GM23338 (cell line): Measurements from ENCODE around the gene NINL. TPM values are rescaled to one million over a fixed set of nuclear protein-coding genes. Genes with fewer than 3 reads are reported as not detected.
"Not testable (repeated sequence)": the region's sequence is repeated elsewhere in the genome, so short reads cannot be mapped to it uniquely, and the experiment has no call there.

Experiments used
- ATAC-seq: fragments of 200-7000 bp; cut with Tn5 transposase; 3 replicates; pipeline ENCODE4 v1.9.1; 2020
- DNase-seq: peaks from one replicate; pipeline ENCODE4 v3.0.0-alpha.2; 2015; ENCODE audit warnings: low spot score
- H2AFZ ChIP-seq: fragments of 200-600 bp; sonication (generic); 2 replicates; pipeline ENCODE4 v1.8.0; 2016; ENCODE audit warnings: antibody characterized with exemption, mild to moderate bottlenecking, moderate library complexity
- H3F3A ChIP-seq: fragments of 200-600 bp; sonication (generic); replicated peaks from 2 replicates; pipeline ENCODE4 v1.8.0; 2017; ENCODE audit warnings: antibody characterized with exemption, mixed run types, low read depth
- H3K27ac ChIP-seq: fragments of 200-600 bp; sonication (generic); 2 replicates; pipeline ENCODE4 v1.6.1; 2016; ENCODE audit warnings: low read depth
- H3K27me3 ChIP-seq: fragments of 200-600 bp; sonication (generic); 2 replicates; pipeline ENCODE4 v1.8.0; 2016; ENCODE audit warnings: mild to moderate bottlenecking, mixed run types, moderate library complexity; ENCODE audit not compliant: insufficient read depth
- H3K36me3 ChIP-seq: fragments of 200-600 bp; sonication (generic); 2 replicates; pipeline ENCODE4 v1.8.0; 2016; ENCODE audit warnings: mild to moderate bottlenecking; ENCODE audit not compliant: insufficient read depth
- H3K4me1 ChIP-seq: fragments of 200-600 bp; sonication (generic); 2 replicates; pipeline ENCODE4 v1.8.0; 2016; ENCODE audit warnings: mild to moderate bottlenecking, moderate library complexity; ENCODE audit not compliant: insufficient read depth
- H3K4me2 ChIP-seq: fragments of 200-600 bp; sonication (generic); 2 replicates; pipeline ENCODE4 v1.7.1; 2017; ENCODE audit warnings: mixed run types
- H3K4me3 ChIP-seq: fragments of 200-600 bp; sonication (generic); 2 replicates; pipeline ENCODE4 v1.6.1; 2016; ENCODE audit warnings: mixed run types
- H3K79me2 ChIP-seq: fragments of 200-600 bp; sonication (generic); replicated peaks from 2 replicates; pipeline ENCODE4 v1.8.0; 2017; ENCODE audit warnings: mild to moderate bottlenecking; ENCODE audit not compliant: insufficient read depth
- H3K9me2 ChIP-seq: fragments of 200-600 bp; sonication (generic); 2 replicates; pipeline ENCODE4 v1.8.0; 2017; ENCODE audit not compliant: insufficient read depth
- H4K20me1 ChIP-seq: fragments of 200-600 bp; sonication (generic); replicated peaks from 2 replicates; pipeline ENCODE4 v1.8.0; 2017; ENCODE audit warnings: mild to moderate bottlenecking; ENCODE audit not compliant: insufficient read depth
- H3K27ac Mint-ChIP-seq: 2 replicates; pipeline ENCODE4 v1.8.0; 2020; ENCODE audit warnings: inconsistent platforms, mild to moderate bottlenecking, moderate library complexity, mixed read lengths
- H3K27me3 Mint-ChIP-seq: 3 replicates; pipeline ENCODE4 v1.8.0; 2022; ENCODE audit warnings: low read depth, mild to moderate bottlenecking, moderate library complexity, mixed read lengths, inconsistent platforms; ENCODE audit not compliant: insufficient read depth, poor library complexity
- H3K36me3 Mint-ChIP-seq: 3 replicates; pipeline ENCODE4 v1.8.0; 2021; ENCODE audit warnings: low read depth, mild to moderate bottlenecking, inconsistent platforms, moderate library complexity, mixed read lengths
- H3K4me1 Mint-ChIP-seq: 3 replicates; pipeline ENCODE4 v1.8.0; 2020; ENCODE audit warnings: mild to moderate bottlenecking, inconsistent platforms, mixed read lengths
- H3K4me3 Mint-ChIP-seq: 3 replicates; pipeline ENCODE4 v1.8.0; 2021; ENCODE audit warnings: moderate library complexity, mild to moderate bottlenecking, inconsistent platforms, mixed read lengths
- H3K9me3 Mint-ChIP-seq: 3 replicates; pipeline ENCODE4 v1.8.0; 2020; ENCODE audit warnings: moderate library complexity, mild to moderate bottlenecking, inconsistent platforms, mixed read lengths
- CTCF ChIP-seq, 2 experiments: fragments of 200-600 bp in 1 of 2; sonication (generic) in 1 of 2; conservative IDR thresholded peaks; 2 replicates each; pipeline versions ENCODE4 v1.5.1 to v1.6.1; 2016 to 2017; ENCODE audit warnings: antibody characterized with exemption in 2 of 2, low read depth in 2 of 2, mild to moderate bottlenecking in 2 of 2, moderate library complexity in 1 of 2
- ZNF462 ChIP-seq: fragments of 250-450 bp; sonication (Bioruptor Pico); IDR thresholded peaks from 2 replicates; pipeline ENCODE4 v1.5.0; 2020; ENCODE audit warnings: mild to moderate bottlenecking, moderate library complexity
- polyA plus RNA-seq: library from polyadenylated mRNA; unstranded; fragments of >200 nt; fragmentation: Nextera tagmentation; extraction: Ambion mirVana; gene quantifications from 2 replicates; pipeline ENCODE4 v1.2.1, GENCODE V29; 2016
- total RNA-seq: library from RNA; depleted of rRNA; stranded (reverse); fragments of >200 nt; shearing (Covaris generic); gene quantifications from 2 replicates; pipeline ENCODE4 v1.2.3, GENCODE V29; 2014
- TF ChIP-seq, protein P1 (sequence below): IDR thresholded peaks from 2 replicates; pipeline ENCODE4 v1.6.1; 2016; ENCODE audit warnings: antibody characterized with exemption

NINL gene
- total and polyA plus RNA-seq, 2 experiments from 2014 or later, result 18.0 to 31.2 TPM

DNA sequence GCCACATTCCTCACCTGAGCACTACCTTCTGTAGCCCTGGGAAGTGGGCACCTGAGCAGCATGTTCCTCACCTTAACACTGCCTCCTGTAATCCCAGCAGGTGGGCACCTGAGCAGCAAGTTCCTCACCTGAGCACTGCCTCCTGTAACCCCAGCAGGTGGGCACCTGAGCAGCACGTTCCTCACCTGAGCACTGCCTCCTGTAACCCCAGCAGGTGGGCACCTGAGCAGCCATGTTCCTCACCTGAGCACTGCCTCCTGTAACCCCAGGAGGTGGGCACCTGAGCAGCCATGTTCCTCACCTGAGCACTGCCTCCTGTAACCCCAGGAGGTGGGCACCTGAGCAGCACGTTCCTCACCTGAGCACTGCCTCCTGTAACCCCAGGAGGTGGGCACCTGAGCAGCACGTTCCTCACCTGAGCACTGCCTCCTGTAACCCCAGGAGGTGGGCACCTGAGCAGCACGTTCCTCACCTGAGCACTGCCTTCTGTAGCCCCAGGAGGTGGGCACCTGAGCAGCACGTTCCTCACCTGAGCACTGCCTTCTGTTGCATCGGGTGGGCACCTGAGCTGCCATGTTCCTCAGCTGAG is 82.2 kb downstream of the NINL start:
- H3K4me1 ChIP-seq, H3K4me1 Mint-ChIP-seq, H3K9me2 ChIP-seq, ATAC-seq, H3K27ac ChIP-seq, H3F3A ChIP-seq, H4K20me1 ChIP-seq, H3K4me2 ChIP-seq, H2AFZ ChIP-seq, H3K27me3 Mint-ChIP-seq, H3K79me2 ChIP-seq, H3K27me3 ChIP-seq, H3K4me3 Mint-ChIP-seq, H3K9me3 Mint-ChIP-seq, H3K4me3 ChIP-seq, H3K36me3 ChIP-seq, H3K27ac Mint-ChIP-seq, DNase-seq: not testable (repeated sequence)
- peaks cover 57% of the 10 kb centered on the region for H3K36me3 Mint-ChIP-seq

- Mint-ChIP-seq H3K36me3 (peaks cover 53% of the 10 kb centered on the region), H3K27ac (no peak overlapping the region; the same call in 1 of the 2 replicates), H3K27me3 (peaks cover 9% of the 10 kb centered on the region), H3K4me3 (no peak overlapping the region), H3K4me1 (no peaks in the 10 kb centered on the region; the same call in 1 of the 3 replicates), H3K9me3 (no peaks in the 10 kb centered on the region)
- H3F3A ChIP-seq, result no peaks in the 10 kb centered on the region
- H3K27me3 ChIP-seq, result no peaks in the 10 kb centered on the region
- no peaks in the 10 kb centered on the region for H3K79me2 ChIP-seq
- ATAC-seq (no peak), DNase-seq (no peak)
- H3K4me2 ChIP-seq, result no peak overlapping the region
- TF ChIP-seq ZNF462, result no peak
- TF ChIP-seq, protein P1, sequence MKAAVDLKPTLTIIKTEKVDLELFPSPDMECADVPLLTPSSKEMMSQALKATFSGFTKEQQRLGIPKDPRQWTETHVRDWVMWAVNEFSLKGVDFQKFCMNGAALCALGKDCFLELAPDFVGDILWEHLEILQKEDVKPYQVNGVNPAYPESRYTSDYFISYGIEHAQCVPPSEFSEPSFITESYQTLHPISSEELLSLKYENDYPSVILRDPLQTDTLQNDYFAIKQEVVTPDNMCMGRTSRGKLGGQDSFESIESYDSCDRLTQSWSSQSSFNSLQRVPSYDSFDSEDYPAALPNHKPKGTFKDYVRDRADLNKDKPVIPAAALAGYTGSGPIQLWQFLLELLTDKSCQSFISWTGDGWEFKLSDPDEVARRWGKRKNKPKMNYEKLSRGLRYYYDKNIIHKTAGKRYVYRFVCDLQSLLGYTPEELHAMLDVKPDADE, result no peak
- TF ChIP-seq CTCF (conservative IDR thresholded peaks at IDR 0.05; ENCODE audit: low read depth in 2 of 2), result no peak
- no peak overlapping the region for H3K27ac ChIP-seq
- H3K36me3 ChIP-seq, result no peaks in the 10 kb centered on the region
- H3K9me2 ChIP-seq, result no peaks in the 10 kb centered on the region
- no peak overlapping the region for H3K4me3 ChIP-seq
- no peaks in the 10 kb centered on the region; the same call in 1 of the 2 replicates for H4K20me1 ChIP-seq
- H2AFZ ChIP-seq, result no peak overlapping the region
- no peaks in the 10 kb centered on the region for H3K4me1 ChIP-seq
Observed at GRCh38 chr20:25500880-25501351, 84.4 kb downstream of the NINL start.
